C4-2B (cell line): Measurements from ENCODE around the gene RUNX3.

Source experiments
- ZFX ChIP-seq: fragments of 450-650 bp; IDR thresholded peaks from 2 replicates; pipeline ENCODE4 v1.6.1; 2017
- TF ChIP-seq, protein P1 (sequence below): fragments of 450-650 bp; conservative IDR thresholded peaks from 2 replicates; pipeline ENCODE4 v1.5.1; 2017; ENCODE audit warnings: mild to moderate bottlenecking

DNA sequence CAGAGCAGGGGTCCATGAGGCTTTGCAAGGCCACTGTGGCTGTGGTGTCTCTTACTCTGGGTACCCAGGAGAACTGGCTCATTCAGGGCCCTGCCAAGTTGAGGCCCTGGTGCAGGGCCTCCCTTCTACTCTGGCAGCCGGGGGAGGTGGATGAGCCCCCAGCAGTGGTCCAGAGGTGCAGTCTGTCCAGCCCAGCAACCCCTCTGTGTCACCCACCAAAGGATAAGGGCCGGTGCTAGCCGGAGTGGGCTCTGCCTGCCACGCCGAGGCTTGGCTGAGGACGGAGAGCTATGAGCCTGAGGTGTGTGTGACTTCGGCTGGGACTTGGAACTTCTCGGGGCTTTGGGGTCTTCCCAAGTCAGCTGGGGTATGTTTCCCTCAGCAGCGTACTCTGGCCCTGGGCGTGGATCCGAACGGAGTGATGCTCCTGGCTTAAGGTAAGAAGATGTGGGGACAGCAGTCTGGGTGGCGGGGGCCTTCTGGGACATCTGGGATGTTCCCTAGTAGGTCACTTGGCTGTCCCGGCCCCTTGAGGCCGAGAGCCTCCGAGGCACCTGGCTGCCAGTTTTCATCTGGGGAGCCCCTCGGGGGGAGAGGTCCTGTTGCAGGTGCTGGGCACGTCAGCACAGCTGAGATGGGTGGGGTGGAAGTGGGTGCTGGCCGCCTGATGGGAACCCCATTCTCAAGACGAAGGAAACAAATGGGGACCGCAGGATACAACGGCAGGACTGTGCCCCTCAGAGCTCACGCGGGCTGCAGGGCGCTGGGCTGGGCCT lies 25.9 kb downstream of the RUNX3 start:
- TF ChIP-seq, protein P1, sequence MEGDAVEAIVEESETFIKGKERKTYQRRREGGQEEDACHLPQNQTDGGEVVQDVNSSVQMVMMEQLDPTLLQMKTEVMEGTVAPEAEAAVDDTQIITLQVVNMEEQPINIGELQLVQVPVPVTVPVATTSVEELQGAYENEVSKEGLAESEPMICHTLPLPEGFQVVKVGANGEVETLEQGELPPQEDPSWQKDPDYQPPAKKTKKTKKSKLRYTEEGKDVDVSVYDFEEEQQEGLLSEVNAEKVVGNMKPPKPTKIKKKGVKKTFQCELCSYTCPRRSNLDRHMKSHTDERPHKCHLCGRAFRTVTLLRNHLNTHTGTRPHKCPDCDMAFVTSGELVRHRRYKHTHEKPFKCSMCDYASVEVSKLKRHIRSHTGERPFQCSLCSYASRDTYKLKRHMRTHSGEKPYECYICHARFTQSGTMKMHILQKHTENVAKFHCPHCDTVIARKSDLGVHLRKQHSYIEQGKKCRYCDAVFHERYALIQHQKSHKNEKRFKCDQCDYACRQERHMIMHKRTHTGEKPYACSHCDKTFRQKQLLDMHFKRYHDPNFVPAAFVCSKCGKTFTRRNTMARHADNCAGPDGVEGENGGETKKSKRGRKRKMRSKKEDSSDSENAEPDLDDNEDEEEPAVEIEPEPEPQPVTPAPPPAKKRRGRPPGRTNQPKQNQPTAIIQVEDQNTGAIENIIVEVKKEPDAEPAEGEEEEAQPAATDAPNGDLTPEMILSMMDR, result no peak
- TF ChIP-seq ZFX, result no peak
